HG02588 (cell line): Measurements from ENCODE around the gene DDX11.
A peak's percentile ranks its signal among the peaks of the same experiment; 100 is the strongest.
"Not testable (repeated sequence)": the region's sequence is repeated elsewhere in the genome, so short reads cannot be mapped to it uniquely, and the experiment has no call there.

Source experiments
- ATAC-seq: cut with Tn5 transposase; IDR thresholded peaks from one replicate; pipeline ENCODE4 v1.9.1; 2021; ENCODE audit warnings: mild to moderate bottlenecking, moderate library complexity; ENCODE audit not compliant: unreplicated experiment

Gene DDX11

DNA sequence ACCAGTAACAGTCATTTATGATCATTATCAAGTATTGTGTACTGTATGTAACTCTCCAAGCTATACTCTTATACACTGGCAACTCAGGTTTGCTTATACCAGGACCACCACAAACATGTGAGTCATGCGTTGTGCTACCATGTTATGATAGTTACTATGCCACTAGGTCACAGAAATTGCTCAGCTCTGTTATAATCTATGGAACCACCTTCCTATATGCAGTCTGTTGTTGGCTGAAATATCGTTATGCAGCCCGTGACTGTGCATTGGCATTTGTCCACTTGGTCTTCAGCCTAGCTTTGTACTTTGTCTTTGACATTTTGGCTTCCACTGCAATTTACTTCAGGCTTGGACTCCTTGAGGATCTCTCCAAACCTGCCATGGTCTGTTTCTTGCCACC is 7.5 kb upstream of the DDX11 start:
- not testable (repeated sequence) for ATAC-seq

DNA sequence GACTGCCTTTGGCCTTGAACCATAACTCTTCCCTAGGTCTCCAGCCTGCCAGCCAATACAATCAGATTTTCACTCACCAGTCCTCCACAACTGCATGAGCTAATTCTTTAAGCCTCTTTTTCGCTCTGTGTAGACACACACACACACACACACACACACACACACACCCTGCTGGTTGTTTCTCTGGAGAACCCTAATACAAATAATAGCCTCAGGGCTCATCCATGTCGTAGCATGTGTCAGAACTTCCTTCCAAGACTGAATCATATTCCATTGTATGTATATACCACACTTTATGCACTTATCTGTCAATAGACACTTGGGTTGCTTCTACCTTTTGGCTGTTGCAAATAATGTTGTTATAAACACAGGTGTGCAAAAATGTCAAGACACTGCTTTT is 6.0 kb upstream of the DDX11 start:
- not testable (repeated sequence) for ATAC-seq

DNA sequence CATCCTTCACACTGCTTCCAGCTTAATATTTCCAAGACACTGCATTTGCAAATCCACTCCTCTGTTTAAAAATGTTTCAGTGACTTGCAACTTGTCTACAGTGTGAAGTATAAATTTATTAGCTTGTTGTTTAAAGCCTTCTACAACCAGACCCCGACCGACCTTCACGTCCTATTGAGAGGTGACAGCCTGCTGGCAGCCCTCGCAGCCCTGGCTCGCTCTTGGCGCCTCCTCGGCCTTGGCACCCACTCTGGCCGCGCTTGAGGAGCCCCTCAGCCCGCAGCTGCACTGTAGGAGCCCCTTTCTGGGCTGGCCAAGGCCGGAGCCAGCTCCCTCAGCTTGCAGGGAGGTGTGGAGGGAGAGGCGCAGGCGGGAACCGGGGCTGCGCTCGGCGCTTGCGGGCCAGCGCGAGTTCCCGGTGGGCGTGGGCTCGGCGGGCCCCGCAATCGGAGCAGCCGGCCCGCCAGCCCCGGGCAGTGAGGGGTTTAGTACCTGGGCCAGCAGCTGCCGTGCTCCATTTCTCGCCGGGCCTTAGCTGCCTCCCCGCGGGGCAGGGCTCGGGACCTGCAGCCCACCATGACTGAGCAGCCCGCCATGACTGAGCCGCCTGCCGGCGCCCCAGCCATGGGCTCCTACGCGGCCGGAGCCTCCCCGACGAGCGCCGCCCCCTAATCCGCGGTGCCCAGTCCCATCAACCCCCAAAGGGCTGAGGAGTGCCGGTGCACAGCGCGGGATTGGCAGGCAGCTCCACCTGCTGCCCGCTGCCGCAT is 2.5 kb upstream of the DDX11 start:
- not testable (repeated sequence) for ATAC-seq

DNA sequence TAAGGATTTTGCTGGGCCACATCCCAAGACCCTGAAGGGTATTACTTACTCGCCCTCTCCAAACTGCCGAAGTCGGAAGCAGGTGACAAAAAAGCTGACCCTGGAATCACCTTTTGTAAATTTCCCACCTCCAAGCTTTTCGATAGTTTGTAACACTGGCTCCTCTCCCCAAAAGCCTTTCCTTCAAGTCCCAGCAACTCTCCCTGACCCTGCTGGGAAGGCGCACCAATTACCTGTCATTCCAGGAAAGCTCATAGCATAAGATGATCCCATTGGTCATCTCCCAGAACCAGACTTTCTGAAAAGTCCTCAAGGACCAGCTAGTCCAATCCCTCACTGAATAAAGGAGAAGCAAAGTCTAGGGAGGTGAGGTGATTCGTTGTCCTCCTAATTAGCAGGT is 698 bp upstream of the DDX11 start:
- ATAC-seq: not testable (repeated sequence)

DNA sequence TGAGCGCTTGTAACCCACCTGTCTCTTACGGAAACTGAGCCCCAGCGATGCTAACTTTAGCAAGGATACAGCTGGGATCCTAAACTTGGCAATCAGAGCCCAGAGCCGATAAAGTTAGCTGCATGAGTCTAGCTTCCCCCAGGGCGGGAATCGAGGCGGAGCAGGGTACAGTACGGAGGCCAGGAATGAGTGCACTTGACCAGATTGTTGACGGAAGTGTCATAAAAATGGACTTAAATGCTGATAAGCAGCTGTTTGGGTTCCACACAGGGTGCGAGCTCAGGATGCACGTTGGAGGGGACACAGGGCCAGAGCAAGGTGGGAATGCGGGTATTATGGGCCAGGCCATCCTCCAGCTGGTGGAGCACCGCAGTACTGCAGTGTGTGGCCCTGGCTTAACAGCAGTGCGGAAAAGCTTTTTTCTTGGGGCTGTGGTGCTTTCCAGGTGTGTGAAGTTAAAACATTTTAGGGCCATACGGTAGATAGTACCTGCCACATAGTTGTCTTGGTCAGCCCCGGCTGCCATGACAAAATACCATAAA is 744 bp downstream of the DDX11 start:
- peak; percentile 39 for ATAC-seq

DNA sequence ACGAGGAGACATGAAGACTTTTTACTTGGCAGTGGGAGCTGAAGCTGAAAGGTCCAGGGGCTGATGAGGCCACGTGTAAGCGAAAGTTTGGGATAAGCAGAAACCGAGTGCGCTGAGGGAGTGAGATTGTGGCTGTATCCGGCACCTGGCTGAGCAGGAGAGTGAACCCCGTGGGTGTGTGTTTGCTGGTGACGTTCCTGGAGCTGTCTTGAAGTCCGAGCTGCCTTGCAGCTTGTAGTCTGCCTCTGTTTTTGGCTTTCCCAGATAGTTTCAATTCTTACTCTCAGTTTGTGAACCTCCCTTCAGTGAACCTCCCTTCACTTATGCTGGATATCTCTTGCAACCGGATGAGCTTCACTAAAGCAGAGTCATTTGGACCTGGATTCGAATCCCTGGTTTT is 2.5 kb downstream of the DDX11 start:
- not testable (repeated sequence) for ATAC-seq

DNA sequence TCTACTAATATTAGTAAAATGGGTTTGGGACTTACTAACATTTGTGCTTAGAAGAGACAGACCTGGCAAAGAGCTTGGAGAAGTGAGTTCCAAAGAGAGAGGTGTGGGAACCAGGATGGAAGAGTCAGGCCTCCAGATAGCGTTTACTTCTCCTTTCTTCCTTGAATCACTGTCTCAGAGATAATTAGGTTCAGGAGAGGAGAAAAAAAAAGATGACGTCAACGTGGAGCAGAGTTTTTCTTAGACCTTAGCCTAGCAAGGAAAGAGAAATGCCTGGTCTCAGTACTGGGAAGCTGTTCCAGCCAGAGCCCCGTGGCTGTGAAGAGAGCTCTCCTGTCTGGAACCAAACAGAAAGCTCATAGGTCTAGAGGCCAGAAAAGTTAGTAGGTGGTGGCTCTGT is 3.4 kb downstream of the DDX11 start:
- ATAC-seq: not testable (repeated sequence)

DNA sequence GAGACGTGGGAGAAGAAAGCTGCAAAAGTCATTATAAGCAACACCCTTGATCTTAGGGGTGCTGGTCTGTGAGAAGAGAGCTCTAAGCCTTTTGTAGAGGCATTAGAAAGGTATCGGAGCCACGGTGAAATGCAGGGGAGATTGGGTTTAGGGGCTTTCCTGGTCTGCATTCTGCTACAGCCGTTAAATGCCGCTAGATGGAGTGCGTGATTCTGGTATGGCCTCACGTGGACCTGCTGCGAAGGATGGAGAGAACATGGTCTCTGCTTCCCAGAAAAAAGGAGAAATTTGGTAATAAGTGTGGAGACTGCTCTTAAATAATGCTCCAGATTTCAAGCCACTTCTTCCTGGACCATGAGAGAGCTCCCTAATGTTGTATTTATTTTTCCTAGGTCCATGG is 4.3 kb downstream of the DDX11 start:
- ATAC-seq: not testable (repeated sequence)

DNA sequence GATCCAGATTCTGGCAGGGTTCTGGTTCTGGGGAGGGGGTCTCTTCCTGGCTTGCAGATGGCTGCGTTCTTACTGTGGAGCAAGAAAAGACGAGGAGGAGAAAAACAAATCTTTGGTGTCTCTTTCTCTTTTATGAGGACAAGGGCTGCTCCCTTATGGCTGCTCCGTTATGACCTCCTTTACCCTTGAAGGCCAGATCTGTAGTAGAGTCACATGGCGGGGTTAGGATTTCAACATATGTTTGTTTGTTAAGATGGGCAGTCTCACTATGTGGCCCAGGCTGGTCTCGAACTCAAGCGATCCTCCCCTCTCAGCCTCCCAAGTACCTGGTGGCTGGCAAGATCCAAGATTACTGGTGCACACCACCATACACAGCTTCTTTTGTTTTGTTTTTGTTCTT is 5.8 kb downstream of the DDX11 start:
- not testable (repeated sequence) for ATAC-seq

DNA sequence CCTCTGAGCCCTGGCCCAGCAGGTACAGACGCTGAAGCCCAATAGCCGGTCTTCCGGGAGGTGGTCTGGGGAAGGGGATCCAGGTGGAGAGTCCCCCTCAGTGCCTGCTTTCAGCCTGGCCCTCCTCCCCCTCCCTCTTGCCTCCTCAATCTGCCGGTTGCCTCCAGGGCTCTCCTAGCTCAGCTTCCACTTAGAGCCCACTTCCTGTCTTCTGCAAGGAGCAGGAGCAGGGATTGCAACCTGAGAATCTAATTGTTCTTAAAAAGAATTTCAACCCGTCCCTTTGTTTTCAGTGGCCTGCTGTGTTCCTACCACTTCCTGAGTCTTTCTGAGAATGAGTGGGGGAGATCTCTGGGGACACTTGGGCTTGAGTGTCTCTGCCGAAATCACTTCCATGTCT is 6.6 kb downstream of the DDX11 start:
- ATAC-seq: not testable (repeated sequence)

DNA sequence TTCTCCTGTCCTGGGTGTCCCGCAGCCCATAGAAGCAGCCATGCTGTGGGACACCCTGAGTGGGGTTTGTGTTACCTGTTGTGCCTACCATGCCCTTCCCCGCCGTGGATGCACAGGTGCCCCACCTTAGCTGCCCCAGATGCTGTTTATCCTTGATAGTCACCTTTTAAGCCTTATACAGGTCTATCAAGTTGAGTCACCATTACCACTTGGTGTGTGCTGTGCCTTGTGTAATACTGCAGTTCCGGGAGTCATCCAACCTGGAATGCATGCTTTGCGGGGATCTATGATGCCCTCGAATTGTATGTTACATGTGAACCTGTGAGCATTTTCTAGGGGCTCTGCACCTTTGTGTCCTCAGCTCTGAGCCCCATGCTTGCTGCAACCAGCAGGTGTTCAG is 7.6 kb downstream of the DDX11 start:
- not testable (repeated sequence) for ATAC-seq

DNA sequence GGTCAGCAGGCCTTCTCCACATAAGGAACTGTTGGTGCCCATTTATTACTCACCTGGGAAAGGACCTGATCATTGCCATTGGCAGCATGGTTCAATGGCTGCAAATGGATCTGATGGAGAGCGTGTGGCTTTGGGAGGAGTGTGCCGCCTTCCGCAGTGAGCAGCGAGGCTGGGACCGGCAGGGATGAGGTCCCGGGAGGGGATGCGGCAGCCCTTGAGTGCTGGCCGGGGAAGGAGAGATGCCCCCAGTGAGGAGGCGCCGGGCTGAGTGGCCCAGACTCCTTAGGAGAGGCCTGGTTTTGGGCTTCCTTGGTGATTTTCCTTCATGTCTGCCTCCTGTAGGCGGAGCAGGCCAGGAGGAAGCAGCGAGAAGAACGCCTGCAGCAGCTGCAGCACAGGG is 10.6 kb downstream of the DDX11 start:
- not testable (repeated sequence) for ATAC-seq

DNA sequence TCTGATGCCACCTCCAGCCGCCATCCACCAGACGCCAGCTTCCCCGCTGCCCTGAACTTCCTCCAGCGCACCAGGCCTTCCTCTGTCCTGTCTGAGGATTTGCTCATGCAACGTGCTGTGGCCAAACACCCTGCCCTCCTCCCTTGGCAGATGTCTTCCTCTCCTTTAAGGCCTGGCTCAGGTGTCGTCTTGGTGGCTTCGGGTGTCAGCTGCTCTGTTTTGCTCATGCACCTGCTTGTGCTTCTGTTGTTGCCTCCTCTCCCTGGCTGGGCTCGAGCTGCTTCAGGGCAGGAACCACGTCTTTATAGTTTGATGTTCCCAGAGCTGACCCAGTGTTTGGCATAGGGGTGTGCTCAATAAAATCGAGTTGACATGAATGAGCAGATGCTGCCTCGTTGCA is 12.4 kb downstream of the DDX11 start:
- not testable (repeated sequence) for ATAC-seq

DNA sequence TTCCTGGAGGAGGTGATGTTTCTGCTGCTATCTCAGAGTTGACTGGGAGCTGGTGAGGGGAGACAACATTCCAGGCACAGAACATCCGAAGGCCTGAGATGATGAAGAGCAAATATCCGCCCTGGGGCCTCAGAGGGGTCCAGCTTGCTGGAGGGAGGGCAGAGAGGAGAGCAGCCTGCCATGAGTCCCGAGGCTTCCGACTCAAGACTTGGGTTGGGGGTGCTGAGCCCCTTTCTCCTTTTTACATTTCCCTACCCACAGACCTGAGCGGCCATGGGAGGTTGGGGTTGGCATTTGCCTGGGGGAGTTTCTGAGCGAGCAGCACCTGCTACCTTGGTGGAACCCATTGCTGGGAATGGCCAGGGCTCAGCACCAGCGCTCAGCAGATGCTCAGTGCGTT is 13.8 kb downstream of the DDX11 start:
- not testable (repeated sequence) for ATAC-seq

DNA sequence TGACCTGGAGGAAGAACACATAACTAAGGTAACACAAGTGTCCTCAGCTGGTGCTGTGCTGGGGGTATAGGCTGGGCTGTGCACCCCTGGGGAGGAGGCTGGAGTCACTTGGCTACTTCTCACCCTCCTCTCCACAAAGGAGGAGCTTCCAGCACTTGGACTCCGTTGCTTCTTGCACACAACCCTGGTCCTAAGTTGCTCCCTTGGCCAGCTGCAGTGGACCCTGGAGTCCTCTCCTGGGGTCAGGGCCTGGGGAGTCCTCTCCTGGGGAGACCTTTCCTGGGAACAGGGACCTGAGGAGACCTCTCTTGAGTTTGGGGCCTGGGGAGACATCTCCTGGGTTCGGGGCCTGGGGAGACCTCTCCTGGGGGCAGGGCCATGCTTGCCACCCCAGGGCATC is 14.3 kb downstream of the DDX11 start:
- ATAC-seq: not testable (repeated sequence)

DNA sequence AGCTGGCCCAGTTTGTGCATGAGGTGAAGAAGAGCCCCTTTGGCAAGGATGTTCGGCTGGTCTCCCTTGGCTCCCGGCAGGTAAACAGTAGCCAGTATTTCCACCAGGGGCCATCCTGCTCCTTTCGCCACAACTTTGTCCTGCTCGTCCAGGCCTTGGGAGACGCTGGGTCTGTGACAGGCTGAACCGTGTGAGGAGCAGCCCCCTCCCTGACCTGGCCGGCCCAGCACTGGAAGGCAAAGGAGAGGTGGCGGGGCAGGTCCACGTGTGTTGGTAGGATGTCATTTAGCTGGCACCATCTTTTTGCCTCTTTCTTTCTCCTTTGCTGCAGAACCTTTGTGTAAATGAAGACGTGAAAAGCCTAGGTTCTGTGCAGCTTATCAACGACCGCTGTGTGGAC is 15.4 kb downstream of the DDX11 start:
- no peak for ATAC-seq

DNA sequence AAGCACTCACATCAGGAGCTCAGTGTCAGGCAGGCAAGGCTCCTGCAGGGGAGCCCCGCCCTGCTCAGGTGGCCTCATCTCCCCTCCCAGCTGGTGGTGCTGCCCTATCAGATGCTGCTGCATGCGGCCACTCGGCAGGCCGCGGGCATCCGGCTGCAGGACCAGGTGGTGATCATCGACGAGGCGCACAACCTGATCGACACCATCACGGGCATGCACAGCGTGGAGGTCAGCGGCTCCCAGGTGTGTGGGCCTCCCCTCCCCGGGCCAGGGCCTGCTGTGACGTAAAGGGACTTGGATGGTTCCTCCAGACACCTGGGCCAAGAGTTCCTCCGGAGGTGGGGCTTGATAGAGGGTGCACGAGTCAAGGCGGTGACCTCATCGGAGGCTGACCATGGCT is 18.0 kb downstream of the DDX11 start:
- ATAC-seq: not testable (repeated sequence)

DNA sequence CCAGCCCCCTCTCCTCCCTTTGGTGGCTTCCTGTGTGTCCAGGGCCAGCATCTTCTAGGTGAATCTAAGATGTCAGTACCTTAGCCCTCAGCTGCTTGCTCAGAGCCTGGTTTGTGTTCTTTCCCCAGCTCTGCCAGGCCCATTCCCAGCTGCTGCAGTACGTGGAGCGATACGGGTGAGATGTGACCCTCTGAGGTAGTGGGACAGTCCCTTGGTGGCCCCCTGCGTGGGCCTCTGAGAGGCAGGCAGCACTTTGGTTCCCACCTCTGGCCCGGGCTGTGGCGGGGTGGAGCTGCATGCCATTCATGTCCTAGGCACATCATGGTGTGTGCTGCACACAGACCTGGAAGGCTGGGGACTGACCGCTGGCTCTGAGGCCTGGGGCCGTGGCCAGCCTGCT is 19.1 kb downstream of the DDX11 start:
- not testable (repeated sequence) for ATAC-seq

DNA sequence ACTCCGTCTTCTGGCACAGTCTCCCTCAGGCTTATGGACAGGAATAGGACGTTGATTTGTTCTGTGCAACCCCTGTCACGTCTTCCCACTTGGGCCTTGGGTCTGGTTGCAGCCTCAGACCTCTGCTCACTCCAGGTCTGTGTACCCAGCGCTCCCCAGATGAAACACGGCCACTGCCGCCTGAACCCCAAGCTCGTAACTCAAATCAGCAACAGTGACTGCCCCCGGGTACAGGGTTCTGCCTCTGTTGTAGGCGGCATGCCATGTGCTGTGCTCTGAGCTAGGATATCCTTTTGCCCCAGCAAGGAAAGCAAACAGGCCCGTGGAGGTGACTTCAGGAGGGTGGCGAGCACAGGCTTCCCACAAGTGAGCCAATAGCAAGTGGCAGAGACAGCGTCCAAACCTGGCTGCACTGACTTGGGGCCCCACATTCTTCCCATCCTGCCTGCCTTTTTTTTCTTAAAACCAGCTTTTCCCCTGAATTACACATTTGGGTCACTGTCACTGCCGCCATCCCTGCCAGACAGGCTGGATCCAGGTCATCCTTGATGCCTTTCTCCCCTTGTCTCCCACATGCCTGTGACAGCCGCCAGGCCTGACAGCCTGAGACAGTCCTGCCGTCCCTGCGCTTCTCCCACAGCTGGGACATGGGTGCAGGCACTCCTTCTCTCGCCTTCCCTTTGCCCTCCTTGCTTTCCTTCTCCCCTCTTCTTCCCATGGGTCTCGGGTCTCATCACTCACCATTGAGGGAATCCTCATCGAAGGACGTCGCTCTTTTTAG is 21.6 kb downstream of the DDX11 start:
- not testable (repeated sequence) for ATAC-seq

DNA sequence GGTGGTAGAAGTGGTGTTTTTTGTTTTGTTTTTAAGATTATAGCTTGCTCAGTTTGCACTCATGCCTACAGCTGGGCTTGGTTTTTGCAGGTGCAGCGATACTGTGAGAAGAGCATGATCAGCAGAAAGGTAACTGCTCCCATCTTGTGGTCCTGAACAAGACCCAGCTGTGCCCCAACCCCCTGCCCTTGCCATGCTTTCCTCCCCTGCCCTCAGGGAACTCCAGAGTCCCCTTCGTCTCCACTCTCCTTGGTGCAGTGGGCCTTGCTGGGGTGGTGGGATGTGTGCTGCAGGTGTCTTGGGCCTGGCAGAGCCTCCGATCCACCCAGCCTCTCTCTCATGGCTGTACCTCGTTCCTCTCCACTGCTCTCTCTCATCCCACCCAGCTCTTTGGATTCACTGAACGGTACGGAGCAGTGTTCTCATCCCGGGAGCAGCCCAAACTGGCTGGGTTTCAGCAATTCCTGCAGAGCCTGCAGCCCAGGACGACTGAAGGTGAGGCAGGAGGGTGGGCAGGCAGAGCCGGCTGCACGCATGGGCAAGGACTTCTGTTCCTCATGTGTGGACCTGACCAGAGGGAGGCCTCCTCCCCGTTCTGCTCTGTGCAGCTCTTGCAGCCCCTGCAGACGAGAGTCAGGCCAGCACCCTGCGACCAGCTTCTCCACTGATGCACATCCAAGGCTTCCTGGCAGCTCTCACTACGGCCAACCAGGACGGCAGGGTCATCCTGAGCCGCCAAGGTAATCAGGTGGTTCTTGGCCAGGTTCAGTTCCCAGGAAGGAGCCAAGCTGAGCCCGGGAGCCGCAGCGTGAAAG is 22.8 kb downstream of the DDX11 start:
- ATAC-seq: not testable (repeated sequence)

DNA sequence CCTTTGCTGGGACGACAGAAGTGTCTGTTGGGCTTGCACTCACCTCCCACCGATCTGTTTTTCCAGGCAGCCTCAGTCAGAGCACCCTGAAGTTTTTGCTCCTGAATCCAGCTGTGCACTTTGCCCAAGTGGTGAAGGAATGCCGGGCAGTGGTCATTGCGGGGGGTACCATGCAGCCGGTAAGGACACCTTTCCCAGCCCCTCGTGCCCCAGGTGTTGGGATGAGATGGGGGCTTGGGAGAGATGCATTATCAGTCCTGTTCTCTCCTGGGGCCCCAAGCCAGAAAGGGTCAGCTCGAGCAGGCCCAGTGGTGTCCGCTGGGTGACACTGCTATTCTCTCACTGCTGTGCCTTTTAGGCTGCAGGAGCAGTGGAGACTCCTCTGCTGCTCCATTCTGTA is 24.2 kb downstream of the DDX11 start:
- ATAC-seq: not testable (repeated sequence)
